ENCODE results near the gene SEC14L6. TPM values are rescaled to one million over a fixed set of nuclear protein-coding genes. Genes with fewer than 3 reads are reported as not detected.
"Not testable (repeated sequence)": the region's sequence is repeated elsewhere in the genome, so short reads cannot be mapped to it uniquely, and the experiment has no call there.

Gene SEC14L6
- total RNA-seq, 4 donors from 2014 or later: 0.22 to 3.0 (median 0.54) TPM

GRCh38 chr22:30557243-30557642 is 10.7 kb upstream of the SEC14L6 start:
- Histone ChIP-seq H3K4me3 (no peak overlapping the region), H3K4me1 (no peaks in the 10 kb centered on the region), H3K27me3 (peaks cover 11% of the 10 kb centered on the region), H3K36me3 (peaks cover 0 to 11% of the 10 kb centered on the region in 2 donors), H3K9me3 (no peaks in the 10 kb centered on the region), H3K27ac (no peak overlapping the region)
- no peak for ATAC-seq
- TF ChIP-seq POLR2A (IDR thresholded peaks at IDR 0.05): no peak
- no peak for TF ChIP-seq POLR2AphosphoS5 (IDR thresholded peaks at IDR 0.05)
- no peak for TF ChIP-seq EP300 (IDR thresholded peaks at IDR 0.05)
- no peak for TF ChIP-seq CTCF (IDR thresholded peaks at IDR 0.05)
- WGBS, 2 donors (ENCODE audit: low coverage in 1 of 2): 33 to 92% methylated on average over 1 of the region's 8 CpGs

- TF ChIP-seq POLR2AphosphoS5 (IDR thresholded peaks at IDR 0.05): no peak
- TF ChIP-seq CTCF (IDR thresholded peaks at IDR 0.05): no peak
- TF ChIP-seq EP300 (IDR thresholded peaks at IDR 0.05): no peak
- no peak for TF ChIP-seq POLR2A (IDR thresholded peaks at IDR 0.05)
- no peak for ATAC-seq
These were observed 9.8 kb upstream of the SEC14L6 start for GRCh38 chr22:30556388-30556787.

DNA sequence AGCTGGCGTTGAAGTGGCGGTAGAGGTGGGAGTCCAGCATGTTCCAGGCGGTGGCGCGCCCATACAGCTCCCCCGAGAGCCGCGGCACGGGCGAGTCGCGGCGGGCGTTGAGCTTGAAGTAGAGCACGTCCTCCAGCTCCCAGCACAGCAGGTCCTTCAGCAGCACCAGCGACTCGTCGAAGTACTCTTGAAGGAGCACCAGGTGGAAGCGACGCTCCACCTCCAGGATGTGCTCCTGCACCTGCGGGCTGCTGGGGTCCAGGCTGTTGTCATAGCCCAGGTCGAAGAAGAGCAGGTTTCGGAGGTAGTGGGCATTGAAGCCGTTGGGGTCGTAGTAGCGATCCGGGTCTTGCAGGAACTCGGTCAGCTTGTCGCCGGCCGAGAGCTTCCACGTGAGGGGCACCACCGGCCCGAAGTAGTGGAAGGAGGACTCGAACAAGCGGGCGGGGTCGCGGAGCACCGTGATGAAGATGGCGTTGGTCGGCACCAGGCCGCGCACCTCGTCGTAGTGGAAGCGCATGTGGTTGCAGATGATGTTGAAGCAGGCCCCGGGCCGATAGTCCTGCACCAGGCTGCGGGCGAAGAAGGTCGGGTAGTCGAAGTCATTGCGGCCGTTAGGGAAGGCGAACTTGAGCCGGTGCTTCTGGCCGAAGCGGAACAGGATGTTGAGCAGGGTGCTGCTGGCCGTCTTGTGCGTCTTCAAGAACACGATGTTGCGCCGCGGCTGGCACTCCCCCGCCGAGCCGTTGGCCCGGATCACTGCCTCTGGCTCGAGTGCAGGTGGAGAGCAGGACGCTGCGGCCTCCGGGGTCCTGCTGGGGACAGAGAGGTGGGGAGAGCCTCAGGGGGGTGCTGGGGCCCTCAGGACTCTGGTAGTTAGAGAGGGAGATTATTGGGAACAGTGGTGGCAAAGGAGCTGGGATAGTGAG is 9.0 kb upstream of the SEC14L6 start:
- no peak overlapping the region for H3K4me3 ChIP-seq
- no peaks in the 10 kb centered on the region for H3K27me3 ChIP-seq
- H3K36me3 ChIP-seq: peaks cover 0 to 11% of the 10 kb centered on the region in 2 donors
- no peak for TF ChIP-seq POLR2A (IDR thresholded peaks at IDR 0.05)
- no peak for TF ChIP-seq CTCF (IDR thresholded peaks at IDR 0.05)
- no peak for TF ChIP-seq POLR2AphosphoS5 (IDR thresholded peaks at IDR 0.05)
- no peak for TF ChIP-seq EP300 (IDR thresholded peaks at IDR 0.05)
- H3K4me1 ChIP-seq: no peaks in the 10 kb centered on the region
- H3K27ac ChIP-seq: no peak overlapping the region
- 96% methylated on average over 30 of the region's 73 CpGs; no CpG with 5 or more reads in 1 of the 2 donors for WGBS, 2 donors (ENCODE audit: low coverage in 1 of 2)
- ATAC-seq: no peak
- no peaks in the 10 kb centered on the region for H3K9me3 ChIP-seq

More at GRCh38 chr22:30556388-30556787, 9.8 kb upstream of the SEC14L6 start:
- Histone ChIP-seq H3K4me3 (no peak overlapping the region), H3K9me3 (no peaks in the 10 kb centered on the region), H3K4me1 (no peaks in the 10 kb centered on the region), H3K27ac (no peak overlapping the region), H3K36me3 (peaks cover 0 to 11% of the 10 kb centered on the region in 2 donors), H3K27me3 (peaks cover 2% of the 10 kb centered on the region)
- 52 to 100% methylated on average over 1 to 3 of the region's 6 CpGs for WGBS, 2 donors (ENCODE audit: low coverage in 1 of 2)

DNA sequence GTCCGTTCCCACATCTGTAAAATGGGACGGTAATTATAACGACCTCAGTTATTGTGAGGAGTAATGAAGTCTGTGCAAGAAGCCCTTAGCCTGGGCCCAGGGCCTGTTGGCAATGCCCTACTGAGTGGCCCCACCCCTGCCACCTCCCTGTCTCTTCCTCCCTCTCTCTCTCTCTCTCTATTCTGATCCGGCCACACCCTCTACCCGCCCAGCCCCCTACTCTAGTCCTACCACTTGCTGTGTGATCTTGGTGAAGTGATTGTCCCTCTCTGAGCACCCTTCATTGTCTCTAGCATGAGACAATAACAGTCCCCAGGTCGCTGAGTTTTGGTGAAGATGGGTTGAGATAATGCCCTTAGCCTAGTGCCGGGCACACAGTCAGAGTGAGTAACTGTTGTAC is 7.4 kb upstream of the SEC14L6 start:
- Histone ChIP-seq H3K4me3 (no peak overlapping the region), H3K36me3 (peaks cover 0 to 11% of the 10 kb centered on the region in 2 donors), H3K27ac (no peak overlapping the region), H3K27me3 (no peaks in the 10 kb centered on the region), H3K4me1 (no peaks in the 10 kb centered on the region), H3K9me3 (no peaks in the 10 kb centered on the region)
- 29 to 65% methylated on average over 2 to 6 of the region's 7 CpGs for WGBS, 2 donors (ENCODE audit: low coverage in 1 of 2)
- TF ChIP-seq CTCF (IDR thresholded peaks at IDR 0.05) (no peak), EP300 (IDR thresholded peaks at IDR 0.05) (no peak), POLR2AphosphoS5 (IDR thresholded peaks at IDR 0.05) (no peak), POLR2A (IDR thresholded peaks at IDR 0.05) (no peak)
- no peak for ATAC-seq

DNA sequence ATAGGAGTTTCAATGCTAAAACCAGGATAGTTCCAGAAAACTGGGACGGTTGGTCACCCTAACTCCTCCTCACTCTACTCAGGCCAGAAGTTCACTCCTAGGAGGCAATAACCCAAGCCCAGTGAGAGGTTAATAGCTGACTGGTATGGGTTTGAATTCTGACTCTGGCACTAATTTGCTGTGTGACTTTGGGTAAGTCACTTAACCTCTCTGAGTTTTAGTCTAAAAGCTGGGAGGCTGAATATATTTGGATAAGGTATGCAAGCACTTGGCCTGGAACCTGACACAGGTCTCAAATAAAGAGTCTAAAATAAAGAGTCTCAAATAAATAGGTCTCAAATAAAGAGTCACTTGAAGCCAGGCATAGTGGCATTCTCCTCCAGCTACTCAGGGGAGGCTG is 6.2 kb upstream of the SEC14L6 start:
- no peaks in the 10 kb centered on the region for H3K9me3 ChIP-seq
- no peaks in the 10 kb centered on the region for H3K4me1 ChIP-seq
- no peak for TF ChIP-seq EP300 (IDR thresholded peaks at IDR 0.05)
- no peak for TF ChIP-seq POLR2A (IDR thresholded peaks at IDR 0.05)
- no peak for TF ChIP-seq CTCF (IDR thresholded peaks at IDR 0.05)
- no peak for TF ChIP-seq POLR2AphosphoS5 (IDR thresholded peaks at IDR 0.05)
- no peak overlapping the region for H3K27ac ChIP-seq
- 67 to 83% methylated on average over 1 of the region's 1 CpG for WGBS, 2 donors (ENCODE audit: low coverage in 1 of 2)
- ATAC-seq: no peak
- no peak overlapping the region for H3K4me3 ChIP-seq
- peaks cover 0 to 11% of the 10 kb centered on the region in 2 donors for H3K36me3 ChIP-seq
- H3K27me3 ChIP-seq: peaks cover under 1% of the 10 kb centered on the region

DNA sequence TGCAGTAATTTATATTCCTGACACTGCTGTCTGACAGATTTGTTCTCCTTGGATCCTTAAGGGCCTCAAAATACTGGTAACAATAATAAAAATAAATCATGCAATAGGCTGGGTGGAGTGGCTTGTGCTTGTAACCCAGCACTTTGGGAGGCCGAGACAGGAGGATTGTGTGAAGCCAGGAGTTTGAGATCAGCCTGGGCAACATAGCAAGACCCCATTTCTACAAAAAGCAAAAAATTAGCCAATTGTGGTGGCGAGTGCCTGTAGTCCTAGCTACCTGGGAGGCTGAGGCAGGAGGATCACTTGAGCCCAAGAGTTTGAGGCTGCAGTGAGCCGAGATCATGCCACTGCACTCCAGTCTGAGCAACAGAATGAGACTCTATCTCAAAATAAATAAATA is 5.3 kb upstream of the SEC14L6 start:
- H3K27ac ChIP-seq, H3K9me3 ChIP-seq, ATAC-seq, H3K4me1 ChIP-seq, H3K4me3 ChIP-seq, H3K27me3 ChIP-seq: not testable (repeated sequence)
- H3K36me3 ChIP-seq: peaks cover 0 to 11% of the 10 kb centered on the region in 2 donors
- WGBS, 2 donors (ENCODE audit: low coverage in 1 of 2): 82 to 100% methylated on average over 3 of the region's 3 CpGs
